NCI-H1417 treated with DMSO at 0.1 percent for 48 hours (cell line): ENCODE measurements around the gene KDM4C.

Experiments used
- DNase-seq: peaks from one replicate; lab custom pipeline; 2025; lab: John Stamatoyannopoulos, UW

KDM4C gene

DNA sequence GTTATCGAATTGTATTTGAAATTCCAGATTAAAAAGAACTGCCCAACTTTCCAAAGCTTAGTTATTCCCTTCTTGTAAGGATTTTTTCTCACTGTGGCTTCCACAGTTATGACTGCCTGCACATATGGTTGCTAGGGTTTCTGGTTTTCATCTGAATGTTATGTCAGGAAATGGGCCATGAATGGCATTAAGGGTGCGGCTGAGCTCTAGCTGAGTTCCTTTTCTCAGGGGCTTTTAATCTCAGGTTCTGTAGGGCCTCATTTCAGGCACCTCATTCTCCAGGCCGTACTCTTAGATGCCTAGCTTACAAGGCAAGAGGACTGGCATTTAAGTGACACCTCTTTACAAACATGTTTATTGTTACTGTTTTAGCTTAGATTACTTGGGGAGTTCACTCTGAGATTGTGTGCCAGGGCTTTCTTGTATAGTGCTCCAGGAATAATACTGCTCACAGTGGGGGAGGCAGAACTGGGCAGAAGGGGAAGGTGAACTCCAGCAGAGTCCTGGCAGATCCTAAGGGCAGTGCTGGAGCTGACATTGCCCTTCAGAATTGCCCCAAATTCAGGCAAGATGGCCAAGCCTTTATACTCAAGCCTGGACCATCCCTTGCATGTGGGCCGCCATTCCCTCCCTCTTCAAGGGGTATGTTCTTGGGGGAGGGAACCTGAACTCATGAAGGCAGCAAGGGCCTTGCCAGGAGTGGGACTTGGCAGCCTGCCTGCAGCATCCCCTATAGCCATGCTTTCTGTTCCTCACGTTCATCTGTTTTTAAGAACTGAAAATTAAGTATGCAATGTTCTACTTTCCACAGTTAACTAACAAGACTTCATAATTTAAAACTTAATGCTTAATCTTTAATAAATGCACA is 111.5 kb downstream of the KDM4C start:
- no peak for DNase-seq

DNA sequence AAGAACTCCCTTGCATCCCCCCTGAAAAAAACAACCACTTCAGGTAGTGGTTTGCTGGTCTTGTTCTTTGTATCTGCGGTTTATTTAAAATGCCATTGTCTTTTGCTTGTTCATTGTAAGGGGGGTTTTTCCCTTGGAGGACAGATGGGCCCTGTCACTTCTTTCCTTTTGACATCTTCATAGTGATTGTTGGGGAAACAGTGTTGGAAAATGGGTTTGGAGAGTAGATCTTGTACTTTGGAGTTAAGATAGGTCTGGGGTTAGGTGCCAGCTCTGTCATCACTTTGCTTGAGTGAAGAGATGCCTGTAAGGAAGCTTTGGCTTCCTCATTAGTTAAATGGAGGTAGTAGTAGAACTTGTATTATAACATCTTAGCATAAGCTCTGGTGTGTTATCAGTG is 112.4 kb downstream of the KDM4C start:
- no peak for DNase-seq

DNA sequence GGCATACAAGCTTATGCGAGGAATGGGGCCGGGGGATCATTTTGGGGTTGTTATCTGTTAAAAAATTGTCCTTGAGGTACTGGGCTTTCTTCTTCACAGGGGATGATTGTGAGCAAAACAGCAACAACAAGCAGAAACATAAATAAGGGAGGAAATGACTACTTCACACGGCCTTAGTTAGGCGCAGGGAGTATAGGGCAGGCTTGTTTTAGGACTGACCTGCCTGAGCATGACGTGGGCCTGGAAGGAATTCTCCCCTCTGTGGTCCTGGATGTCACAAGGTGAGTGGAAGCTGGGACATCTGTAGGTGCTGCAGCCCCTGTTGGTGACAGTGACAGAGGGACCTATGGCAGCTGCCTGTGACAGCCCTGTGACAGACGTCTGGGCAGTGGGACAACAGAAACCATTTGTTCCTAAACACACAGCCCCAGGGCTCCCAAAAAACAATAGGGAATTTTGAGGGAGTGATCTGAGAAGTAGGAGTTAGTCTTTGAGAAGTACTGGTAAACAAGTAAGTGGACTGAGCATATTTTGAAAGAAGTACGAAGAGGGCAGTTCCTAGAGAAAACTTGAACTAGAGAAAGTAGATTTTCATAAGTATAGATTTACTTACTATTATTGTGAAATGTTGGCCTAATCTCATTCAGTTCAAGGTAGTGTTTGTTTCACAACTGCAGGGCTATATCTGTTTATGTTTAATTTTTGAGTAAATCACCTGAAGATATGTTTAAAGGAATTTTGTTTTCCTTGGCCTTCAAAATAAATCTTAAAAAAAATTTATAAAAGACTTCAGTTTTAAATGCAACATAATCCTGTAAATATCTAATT is 113.1 kb downstream of the KDM4C start:
- DNase-seq = no peak

DNA sequence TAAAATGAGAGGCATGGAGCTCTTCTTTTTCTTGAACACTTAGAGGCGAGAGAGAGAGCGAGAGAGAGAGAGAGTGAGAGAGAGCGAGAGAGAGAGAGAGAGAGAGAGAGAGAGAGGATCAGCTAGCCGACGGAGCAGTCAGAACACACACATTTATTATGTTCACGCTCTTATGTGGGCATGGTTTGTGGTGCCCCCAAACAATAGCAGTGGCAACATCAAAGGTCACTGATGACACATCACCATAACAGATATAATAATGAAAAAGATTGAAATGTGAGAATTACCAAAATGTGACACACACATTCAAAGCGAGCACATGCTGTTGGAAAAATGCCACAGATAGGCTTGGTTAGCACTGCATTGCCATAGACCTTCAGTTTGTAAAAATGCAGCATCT is 116.1 kb downstream of the KDM4C start:
- DNase-seq = no peak

DNA sequence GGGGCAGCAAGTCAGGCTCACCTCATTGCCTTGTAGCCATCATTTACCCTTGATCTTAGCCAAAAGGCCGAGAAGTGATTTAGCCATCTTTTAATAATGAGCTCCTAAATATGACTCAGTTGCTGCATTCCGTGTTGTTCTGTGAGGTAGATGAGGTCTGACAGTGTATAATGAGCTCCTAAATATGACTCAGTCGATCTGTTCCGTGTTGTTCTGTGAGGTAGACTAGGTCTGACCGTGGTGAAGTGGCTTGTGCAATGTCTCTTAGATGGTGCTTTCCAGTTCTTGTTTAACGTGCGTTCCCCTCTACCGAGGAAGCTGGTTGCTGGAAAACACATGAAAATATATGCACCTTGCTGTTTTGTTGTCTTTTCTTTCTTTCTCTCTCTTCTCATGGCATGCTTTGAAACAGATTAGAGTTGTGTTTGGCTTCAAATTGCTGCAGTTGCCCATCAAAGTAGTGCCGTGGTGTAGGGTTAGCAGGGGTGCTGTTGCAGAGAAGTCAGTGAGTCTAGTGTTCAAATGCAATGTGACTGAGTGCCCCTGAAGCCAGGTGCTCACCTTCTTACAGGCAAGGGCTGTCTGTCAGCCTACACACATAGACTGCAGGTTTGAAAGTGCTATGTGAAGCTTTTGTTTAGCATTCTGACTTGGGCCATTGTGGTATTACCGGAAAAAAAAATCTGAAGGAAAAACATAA is 118.6 kb downstream of the KDM4C start:
- no peak for DNase-seq

DNA sequence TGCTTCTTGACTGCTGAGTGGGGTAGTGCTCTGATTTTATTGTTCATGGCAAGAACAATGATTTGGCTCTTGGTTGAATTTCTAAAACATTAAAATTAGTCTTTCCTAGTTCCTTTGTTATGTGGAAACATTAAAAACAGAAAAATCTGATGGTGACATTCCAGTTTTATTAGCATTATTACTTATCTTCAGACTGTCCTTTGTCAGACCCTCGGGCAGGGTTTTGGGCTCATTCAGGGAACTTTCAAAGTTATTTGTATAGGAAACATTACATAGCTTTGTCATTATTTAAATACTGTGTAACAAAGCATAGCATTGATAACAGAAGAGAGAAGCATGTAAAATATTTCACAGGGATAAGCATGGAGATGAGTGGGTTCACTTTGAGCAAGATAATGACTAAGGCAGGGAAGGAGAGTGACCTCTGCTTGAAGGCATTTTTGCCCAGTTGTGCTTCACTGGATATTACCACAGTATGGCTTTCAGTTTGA is 119.9 kb downstream of the KDM4C start:
- no peak for DNase-seq

DNA sequence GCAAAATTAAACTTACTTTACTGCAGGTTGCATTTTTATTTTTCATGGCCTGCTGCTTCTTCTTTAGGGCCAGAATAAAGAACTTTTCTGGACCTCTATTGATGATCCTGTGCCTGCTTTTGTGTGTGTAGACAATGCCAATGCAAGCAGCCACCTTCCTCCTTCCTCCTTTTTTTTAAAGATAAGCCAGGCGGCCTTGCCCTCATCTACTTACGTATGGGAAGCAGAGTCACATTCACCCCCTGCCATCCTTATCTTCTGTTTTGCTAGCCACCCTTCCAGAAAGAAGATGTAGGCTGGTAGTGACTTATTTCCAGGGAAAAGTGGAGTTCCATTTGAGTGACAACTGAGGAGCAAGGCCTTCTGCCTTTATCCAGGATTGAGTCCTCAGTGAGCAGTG is 122.9 kb downstream of the KDM4C start:
- no peak for DNase-seq

DNA sequence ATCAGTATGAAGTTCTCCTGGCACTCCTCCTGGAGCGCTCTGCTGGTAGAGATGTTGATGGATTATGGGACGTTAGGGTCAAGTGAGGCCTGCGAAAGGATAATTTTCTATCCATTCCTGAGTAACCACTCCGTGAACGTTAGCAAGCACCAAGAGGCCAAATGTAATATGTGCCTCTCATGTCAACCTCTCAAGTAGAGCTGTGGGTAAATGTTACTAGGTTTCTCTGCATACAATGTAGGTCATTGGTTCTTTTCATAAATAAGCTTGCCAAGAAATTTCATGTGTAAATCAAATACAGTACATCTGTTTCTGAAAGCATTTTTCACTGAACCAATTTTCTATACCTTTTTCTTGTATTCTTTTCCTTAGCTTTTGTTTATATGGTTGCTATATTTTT is 126.3 kb downstream of the KDM4C start:
- DNase-seq = no peak

DNA sequence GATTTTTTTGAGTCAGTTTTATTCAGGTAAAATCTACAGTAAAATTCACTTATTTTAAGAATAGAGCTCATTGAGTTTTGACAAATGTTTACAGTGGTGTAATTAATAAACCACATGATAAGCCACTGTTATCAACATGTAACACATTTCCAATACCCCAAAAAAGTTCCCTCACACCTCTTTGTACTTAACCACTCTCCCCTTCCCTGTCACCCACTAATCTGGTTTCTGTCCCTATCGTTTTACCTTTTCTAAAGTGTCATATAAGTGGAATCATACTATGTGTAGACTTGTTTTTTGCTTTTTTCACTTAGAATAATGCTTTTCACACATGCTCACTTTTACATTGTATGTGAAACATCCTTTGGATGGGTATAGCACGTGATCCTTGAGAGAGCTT is 127.2 kb downstream of the KDM4C start:
- DNase-seq = no peak

DNA sequence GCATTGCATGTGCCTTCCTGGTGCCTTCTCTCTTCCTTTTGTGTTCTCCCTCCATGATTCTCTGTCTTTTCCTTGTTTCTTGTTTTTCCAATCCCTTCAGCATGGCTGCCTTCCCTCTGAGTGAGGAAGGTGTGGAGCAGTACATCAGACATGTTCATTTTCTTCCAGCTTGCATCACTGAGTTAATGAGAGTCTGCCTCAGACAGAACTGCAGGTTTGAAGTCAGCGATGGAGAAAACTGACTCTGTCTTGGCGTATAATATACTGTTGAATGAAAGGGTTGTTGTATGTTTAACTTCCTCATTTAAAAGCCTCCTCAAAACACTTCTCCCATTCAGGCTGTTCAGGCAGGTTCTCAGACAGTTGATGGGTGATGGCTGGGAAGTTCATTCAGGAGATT is 129.3 kb downstream of the KDM4C start:
- DNase-seq = no peak

DNA sequence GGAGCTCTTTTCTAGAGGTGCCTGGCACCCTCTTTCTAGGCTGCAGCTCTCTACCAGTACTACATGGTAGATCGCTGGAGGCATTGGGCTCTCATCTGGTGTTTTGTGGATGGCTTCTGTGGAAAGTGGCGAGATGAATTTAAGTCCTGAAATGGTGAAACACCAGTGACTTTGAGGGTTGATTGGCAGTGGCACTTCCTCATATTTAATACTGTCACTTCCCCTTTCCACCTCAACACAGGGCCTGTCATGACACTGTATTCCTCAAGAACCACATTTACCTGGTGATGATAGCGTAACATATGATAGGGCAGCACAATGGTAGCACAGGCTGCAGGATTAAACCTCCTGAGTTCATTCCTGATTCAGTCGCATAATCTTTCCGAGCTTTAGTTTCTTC is 132.1 kb downstream of the KDM4C start:
- DNase-seq = no peak

DNA sequence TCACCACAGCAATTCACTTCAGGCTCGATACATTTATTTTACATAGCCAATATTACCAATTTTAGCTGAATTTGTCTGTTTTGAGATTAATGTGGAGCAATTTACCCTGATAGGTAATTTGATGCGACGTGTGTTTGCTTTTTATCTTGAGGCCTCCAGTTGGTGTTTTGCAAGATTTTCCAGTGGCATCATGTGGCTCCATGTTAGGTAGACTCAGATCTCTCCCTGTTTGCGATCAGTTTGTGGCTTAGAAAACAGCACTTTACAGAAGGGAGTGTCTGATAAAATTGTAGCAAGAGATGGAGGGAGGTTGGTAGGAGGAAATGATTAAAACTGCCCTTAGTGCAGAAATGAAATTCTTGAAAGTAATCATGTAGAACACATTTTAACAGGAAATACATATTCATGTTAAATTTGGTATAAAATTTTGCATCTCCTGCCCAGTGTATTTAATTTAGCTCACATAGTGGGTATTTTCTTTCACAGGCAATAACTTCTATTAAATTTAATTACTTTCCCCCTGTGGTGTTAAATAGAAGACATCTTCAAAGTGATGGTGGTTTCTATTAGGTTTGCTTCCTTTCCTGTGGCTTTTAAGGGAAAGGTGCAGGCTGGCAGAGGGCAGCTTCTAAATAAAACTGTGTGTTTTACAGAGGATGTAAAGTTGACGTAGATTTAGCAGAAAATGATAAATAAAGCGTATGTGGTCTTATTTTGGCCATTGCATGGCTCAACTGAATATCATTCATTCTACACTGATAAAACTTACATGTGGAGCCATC is 135.8 kb downstream of the KDM4C start:
- DNase-seq = no peak

DNA sequence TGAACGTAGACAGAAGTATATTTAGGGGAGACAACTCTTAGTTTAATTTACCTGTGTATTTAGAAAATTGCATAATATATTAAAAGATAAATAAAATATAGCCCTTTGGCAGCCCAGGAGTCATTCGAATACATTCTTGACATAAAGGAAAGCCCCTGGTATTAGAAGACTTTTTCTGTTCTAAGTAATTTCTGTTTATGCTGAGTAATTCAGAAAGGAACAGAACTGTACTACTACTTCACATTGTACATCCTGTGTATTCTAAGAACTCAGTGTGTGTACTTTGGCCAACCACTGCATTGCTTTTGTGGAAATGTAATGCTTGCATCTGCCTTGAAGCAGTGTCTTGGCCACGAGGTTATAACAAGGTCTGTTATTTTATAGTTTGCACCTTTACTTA is 136.4 kb downstream of the KDM4C start:
- no peak for DNase-seq

DNA sequence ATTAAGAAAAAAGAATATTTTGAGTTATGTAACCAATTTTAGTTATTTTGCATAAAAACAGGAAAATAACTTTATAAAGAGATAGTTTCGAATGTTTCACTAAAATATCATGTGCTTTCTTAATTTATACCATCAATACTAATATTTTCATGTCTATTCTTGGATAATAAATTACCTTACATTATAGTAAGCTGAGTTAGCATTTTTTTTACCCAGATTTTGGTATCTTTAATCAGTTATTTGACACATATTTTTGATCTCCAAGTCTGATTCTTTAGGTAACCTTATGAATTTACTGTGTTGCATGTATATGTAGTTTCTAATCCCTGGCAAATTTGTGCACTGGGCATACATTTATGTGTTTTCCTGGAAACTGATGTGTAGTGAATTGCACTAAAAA is 138.0 kb downstream of the KDM4C start:
- no peak for DNase-seq

DNA sequence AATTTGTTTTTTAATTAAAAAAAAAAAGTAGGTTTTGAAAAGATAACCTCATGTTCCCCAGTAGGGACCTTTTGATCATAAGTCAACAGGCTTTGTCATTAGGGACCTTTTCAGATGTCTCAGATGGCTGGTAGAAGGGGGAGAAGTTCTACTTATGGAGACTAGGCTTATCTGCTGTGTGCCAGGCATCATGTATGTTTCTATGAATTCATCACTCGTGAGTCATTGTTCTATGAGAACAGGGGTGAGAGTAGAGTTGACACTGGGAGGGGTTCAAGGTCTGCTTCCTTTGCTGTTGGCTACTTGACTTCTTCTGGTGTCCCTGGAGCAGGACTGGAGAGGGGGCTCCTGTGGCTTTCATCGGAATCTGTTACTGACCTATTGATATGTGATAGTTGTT is 138.8 kb downstream of the KDM4C start:
- no peak for DNase-seq

DNA sequence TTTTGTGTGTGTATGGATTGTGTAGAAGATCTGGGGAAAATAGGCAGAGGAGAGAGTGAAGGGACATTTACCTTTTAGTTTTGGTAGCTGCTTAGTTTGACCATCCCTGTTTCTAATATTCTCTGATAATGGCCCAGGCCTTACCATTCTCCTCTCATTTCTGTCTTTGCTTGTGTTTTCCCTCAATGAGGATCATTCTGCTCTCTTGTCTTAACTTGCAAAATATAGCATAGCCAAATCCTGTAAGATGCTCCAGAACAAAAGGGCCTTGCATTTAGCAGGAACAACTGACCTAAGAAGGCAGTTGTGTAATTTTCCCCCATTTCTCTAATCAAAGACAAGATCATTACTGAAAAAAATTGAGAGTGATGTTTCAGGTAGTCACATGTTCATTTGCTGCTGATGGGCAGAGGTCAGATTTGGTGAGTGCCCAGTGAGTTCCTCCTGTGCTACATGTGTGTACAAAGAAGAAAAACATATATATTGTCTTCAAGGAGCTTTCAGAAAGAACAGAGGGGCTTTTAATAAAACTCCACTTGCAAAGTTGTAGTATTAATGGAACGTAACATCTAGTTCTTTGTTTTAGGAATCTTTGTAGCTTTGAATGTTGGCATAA is 139.5 kb downstream of the KDM4C start:
- no peak for DNase-seq

DNA sequence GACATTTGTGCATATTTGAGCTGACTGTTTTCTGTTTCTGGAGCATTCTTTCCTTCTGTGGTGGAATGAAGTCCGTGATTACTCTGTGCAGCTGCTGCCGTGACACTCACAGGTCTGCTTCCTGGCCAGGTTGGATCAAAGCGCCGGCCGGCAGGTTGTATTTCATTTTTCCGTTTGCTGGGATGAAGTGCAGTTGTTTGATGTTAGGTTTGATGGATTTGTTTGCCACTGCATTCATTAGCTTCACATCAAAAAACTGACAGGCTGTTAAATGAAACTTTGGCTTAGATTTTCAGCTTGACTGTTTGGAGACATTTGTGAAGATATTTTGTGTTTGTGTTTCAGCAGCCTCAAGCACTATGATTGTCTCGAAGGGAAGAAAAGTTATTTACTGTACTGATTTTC is 140.1 kb downstream of the KDM4C start:
- DNase-seq = no peak

DNA sequence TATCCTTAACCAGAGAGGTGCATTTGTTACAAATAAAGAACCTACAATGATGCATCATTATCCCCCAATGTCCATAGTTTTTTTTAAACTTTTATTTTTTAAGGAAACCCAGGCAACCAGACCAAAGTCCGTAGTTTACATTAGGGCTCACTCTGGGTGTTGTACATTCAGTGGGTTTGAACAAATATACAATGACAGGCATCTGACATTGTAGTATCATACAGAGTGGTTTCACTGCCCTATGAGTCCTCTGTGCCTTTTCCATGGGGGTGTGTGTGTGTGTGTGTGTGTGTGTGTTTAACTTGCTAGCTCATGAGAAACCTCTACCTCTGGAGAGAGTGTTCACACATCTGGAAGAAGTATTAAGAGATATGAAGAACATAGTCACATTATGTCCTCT is 141.5 kb downstream of the KDM4C start:
- DNase-seq = no peak

DNA sequence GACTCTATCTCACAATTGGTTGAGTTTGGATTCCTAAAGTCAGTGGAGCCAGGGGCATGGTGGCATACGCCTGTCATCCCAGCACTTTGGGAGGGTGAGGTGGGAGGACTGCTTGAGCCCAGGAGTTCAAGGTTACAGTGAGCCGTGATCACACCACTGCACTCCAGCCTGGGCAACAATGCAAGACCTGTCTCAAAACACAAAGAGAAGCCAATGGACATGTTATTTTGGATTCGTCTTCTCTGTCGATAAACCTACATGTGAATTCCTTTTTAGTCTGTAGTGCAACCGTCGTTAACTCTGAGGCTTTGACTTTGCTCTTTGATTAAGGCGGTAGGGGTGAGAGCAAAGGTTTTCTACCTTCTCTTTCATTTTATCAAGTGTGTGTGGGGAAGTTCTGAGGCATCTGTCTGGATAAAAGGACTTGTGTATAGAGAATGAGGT is 142.7 kb downstream of the KDM4C start:
- no peak for DNase-seq

DNA sequence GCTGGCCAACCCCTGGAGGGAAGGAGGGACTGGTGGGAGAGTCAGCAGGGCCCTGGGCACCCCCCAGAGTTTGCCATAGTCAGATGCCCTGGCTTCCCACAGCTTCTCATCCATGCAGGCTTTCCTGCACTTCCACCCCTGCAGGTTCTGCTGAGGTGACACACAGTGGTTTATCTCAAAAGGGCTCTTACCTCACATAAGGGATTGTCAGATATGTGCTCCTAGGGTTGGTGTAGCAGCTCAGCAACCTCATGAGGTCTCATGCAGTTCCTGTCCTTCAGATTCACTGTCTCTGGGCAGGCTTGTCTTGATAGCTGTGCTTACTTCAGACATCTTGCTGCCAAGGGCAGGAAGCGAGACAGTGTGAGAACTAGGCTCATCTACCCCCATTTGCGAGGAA is 143.4 kb downstream of the KDM4C start:
- DNase-seq = no peak

DNA sequence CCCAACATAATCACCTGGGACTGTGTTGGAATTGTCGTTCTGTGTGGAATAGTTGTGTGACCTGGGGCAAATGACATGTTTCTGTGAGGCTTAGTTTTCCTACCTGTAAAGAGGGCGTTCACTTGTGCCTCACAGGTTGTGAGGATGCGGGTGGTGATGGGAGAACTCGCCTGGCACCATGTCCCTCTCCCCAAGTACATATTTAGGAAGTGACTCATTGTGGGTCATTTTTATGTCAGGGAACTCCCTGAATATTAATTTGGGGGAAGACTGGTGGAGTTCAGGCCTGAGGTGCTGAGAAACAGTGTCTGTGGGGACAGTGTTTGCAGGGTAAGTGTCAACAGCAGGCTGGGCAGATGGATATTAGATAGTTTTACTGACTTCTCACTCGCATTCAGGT is 144.7 kb downstream of the KDM4C start:
- DNase-seq = no peak
